GM21381 (cell line): ENCODE data around the gene CTAG1A.
"Not testable (repeated sequence)": the region's sequence is repeated elsewhere in the genome, so short reads cannot be mapped to it uniquely, and the experiment has no call there.

ENCODE experiments used
- ATAC-seq: cut with Tn5 transposase; IDR thresholded peaks from one replicate; pipeline ENCODE4 v1.9.1; 2021; ENCODE audit warnings: mild to moderate bottlenecking, moderate library complexity; ENCODE audit not compliant: unreplicated experiment

The CTAG1A gene

DNA sequence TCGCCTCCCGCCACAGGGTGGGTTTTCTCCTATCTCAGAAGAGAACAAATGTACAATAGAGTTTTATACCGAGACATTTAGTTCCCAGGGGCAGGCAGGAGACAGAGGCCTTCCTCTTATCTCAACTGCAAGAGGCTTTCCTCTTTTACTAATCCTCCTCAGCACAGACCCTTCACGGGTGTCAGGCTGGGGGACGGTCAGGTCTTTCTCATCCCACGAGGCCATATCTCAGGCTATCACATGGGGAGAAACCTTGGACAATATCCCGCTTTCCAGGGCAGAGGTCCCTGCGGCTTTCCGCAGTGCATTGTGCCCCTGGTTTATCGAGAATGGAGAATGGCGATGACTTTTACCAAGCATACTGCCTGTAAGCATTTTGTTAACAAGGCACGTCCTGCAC is 23.9 kb downstream of the CTAG1A start:
- not testable (repeated sequence) for ATAC-seq

DNA sequence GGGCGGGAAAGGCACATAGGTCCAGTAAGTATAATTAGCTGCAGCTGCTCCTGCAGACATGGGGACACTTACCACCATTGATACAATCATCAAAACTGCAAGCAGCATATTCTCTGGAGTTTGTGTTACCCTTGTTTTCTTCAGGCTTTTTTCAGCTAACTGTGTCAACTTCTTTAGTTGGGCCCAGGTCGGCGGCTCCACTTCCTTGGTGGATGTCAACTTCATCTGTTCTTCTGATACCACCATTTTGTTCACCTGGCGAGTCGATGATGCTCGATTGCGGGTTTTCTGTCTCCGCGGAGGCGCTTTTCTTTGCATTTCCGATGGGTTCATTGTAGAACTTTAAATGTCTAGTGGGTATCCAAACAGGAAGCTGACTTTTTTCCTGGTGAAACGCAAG is 26.2 kb downstream of the CTAG1A start:
- not testable (repeated sequence) for ATAC-seq

DNA sequence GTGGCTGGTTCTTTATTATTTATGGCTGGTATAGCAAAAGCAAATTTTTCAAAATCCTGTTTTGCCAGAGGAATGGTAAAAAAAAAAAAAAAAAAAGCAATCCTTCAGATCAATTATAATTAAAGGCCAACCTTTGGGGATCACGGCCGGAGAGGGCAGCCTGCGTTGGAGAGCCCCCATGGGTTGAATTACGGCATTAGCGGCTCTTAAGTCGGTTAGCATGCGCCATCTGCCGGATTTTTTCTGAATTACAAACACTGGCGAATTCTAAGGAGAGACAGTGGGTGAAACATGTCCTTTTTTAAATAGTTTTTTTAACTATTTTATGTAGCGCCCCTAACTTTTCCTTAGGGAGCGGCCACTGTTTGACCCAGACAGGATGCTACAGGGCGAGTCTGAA is 28.7 kb downstream of the CTAG1A start:
- not testable (repeated sequence) for ATAC-seq

DNA sequence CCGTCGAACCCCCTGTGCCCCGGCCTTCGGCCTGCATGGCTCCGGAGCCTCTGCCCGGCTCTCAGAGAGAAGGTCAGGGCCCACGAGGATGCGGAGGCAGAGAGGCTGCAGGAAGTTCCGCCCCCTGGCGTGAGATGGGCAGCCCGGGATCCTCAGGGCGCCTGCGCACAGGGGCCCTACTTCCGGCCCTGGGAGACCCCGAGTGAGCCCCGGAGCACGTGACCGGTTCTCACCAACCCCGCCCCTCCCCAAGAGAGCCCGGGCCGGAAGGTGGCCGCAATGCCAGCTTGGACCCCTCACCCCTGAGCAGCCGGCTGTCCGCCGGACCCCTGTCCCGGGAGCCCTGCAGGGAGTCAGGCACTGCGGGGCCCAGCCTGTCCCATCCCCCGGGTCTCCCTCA is 34.2 kb downstream of the CTAG1A start, which contains the start of gene CTAG1B:
Gene CTAG1B, minus strand, starts transcription at position 101 of the 400 bp plus-strand sequence. Its CDS starts 64 bp downstream, at position 37.
- ATAC-seq, result not testable (repeated sequence)

DNA sequence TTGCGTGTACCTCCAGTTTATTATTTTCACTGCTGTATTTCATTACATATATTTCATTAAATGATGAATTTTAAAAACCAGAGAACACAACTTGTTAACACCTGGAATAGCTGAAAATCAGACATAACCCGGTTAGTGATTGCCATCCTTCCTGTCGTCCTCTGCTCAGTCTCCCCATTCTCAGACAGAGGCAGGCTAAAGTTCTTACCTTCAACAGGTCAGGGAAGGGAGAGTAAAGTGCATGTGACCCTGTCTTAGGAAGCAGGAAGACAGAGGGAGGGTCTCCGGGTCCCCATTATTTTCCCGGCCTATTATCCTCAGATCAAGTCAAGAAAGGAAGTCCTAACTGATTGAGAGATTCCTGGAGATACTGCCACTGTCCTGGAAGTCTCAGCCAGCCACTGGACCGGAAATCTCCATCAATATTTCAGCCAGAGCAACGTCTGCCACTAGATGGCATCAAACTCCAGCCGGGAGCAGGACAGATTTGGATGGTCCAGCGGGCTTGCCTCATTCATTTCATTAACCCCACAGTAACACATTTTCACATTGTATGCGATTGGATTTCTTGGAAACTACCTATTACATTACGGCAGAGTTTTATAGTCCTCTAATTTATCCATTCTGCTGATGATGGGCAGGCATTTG is 36.0 kb downstream of the CTAG1A start:
- not testable (repeated sequence) for ATAC-seq

DNA sequence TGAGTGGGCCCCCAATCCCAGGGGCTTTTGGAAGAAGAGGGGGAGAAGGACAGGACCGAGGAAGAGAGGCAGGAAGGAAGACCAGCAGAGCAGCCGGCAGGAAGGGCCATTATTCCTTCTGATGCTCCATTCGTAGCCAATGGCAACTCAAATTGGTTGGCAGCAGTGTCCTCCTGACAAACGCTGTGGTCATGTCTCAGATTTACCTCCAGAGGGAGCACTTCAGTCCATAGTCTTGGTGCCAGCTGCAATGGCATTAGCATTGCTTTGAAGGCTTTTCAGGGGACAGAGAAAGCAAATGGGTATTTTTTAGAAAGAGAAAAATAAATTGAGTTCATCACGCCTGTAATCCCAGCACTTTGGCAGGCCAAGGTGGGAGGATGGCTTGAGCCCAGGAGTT is 44.0 kb downstream of the CTAG1A start:
- not testable (repeated sequence) for ATAC-seq

DNA sequence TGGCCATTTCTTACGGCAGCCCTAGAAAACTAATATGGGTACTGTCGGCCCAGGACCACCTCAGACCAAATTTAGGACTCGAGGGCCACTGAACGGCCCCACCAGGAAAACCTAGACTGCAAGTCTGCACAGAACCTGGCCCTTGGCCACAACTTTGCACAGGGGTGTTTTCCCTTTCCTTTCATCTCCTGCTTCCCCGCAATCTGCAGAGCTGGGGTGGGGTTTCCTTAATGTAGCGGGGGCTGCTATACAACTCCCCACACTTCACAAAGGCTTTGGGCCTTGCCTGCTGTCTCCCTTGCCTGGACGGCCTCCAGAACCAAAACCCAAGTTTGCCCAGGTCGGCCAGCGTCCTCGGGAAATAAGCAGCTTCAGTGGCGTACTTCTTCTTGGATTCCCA is 46.0 kb downstream of the CTAG1A start:
- not testable (repeated sequence) for ATAC-seq

DNA sequence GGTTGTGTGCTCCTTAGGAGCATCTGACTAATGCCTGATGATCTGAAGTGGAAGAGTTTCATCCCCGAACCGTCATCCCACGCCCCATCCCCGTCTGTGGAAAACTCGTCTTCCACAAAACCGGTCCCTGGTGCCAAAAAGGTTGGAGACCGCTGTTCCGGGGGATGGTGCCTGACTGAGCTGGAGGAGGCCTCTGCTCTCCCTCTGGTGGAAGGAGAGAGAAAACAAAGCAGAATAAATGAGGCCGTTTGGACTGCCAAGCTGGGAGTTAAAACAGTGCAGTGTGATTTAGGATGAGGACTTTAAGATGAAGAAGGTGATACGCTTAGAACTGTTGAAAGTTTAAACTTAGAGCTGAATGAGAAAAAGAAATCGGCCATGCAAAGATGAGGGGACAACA is 48.7 kb downstream of the CTAG1A start:
- ATAC-seq, result not testable (repeated sequence)
